T-helper 2 cell (primary cell): ENCODE data around the gene ZC2HC1B.

Source experiments
- DNase-seq, 5 experiments: peaks; one replicate each; pipeline versions ENCODE4 v3.0.0 to v3.0.0-alpha.2; 2012 to 2022

Gene ZC2HC1B

GRCh38 chr6:143964674-143965081, 100.4 kb downstream of the ZC2HC1B start:
- DNase-seq, result no peak

DNA sequence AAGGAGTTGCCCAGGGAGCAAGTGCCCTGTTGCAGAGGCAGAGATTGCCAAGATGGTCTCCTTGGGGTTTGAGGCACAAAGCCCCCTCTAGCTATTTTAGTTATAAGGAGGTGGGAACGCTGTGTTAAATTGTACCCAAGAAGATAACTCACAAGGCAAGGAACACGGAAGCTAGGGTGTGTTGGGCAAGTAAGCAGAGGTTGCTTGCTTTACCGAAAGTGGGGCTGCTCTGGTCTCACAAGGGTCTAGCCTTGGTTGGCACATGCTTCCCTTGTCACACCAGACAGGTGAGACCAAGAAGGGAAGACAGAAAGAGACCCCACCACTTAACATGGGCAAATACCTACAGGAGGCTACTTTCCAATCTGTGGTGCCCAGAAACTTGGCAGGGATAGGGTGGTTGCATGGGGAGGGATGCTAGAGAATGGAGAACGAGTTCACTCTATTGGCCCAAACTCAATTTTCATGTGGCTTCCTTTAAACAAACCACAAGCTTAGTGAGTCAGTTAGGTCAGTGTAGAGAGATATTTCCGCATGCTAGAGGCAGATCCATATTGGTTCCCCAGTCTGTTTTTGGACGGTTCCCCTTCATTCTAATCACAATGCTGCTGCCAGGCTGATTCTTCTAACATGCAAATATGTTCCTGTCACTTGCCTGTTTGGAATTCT, 101.4 kb downstream of the ZC2HC1B start:
- DNase-seq, result no peak

- DNase-seq, result no peak
Measured at GRCh38 chr6:143966312-143966711, 102.0 kb downstream of the ZC2HC1B start.

- DNase-seq, result no peak
Measured at GRCh38 chr6:143967706-143968376, 103.6 kb downstream of the ZC2HC1B start.

DNA sequence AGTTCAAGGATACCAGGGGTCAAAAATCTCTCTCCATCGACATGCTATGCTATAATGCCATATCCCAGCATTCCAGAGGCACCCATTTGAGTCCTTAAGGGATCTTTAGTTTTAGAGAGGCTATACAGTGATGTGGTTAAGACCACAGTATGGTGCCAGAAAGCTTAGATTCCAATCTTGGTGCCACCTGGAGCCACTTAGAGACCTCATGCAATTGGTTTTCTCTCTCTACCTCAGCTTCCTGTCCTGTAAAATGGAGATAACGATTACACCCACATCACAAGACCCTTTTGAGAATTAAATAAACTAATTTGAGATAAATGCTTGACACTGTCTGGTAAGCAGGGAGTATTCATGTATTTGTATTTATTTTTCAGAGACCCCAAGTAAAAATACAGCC, 104.8 kb downstream of the ZC2HC1B start:
- peak in 1 of 5 experiments; percentile 35 for DNase-seq

- DNase-seq, result no peak
Measured at GRCh38 chr6:143970456-143971218, 106.4 kb downstream of the ZC2HC1B start.

DNA sequence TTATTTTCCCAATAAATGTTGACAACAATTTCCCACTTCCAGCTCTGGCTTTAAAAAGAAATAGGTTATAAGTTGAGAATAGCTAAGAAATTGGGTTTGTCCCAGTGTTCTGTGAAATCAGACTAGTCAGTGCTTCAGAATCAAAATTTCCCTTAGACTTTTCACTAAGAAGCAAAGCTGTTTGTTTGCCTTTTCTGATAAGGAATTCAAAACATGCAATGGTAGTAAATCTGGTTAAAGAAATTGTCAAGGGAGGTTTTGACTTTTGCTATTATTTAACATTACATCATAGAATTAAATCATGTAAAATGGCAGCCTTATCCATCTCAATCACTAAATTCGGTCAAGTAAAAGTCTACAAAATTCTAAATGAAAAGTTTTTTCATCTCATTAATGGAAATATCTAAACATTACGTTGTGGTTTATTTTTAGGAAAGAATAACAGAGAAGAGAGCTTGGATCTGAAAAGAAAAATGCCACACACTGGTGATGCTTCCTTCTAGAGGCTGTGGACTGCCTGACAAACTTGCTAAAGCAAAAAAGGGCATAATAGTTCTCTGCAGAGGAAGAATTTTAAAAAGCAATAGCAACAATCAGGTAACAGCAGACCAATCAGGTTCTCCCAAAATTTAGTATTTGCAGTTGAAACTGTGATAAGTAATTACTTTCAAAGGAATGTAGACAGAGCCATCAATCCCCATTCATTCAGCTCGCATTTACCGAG, 107.4 kb downstream of the ZC2HC1B start:
- DNase-seq, result no peak

DNA sequence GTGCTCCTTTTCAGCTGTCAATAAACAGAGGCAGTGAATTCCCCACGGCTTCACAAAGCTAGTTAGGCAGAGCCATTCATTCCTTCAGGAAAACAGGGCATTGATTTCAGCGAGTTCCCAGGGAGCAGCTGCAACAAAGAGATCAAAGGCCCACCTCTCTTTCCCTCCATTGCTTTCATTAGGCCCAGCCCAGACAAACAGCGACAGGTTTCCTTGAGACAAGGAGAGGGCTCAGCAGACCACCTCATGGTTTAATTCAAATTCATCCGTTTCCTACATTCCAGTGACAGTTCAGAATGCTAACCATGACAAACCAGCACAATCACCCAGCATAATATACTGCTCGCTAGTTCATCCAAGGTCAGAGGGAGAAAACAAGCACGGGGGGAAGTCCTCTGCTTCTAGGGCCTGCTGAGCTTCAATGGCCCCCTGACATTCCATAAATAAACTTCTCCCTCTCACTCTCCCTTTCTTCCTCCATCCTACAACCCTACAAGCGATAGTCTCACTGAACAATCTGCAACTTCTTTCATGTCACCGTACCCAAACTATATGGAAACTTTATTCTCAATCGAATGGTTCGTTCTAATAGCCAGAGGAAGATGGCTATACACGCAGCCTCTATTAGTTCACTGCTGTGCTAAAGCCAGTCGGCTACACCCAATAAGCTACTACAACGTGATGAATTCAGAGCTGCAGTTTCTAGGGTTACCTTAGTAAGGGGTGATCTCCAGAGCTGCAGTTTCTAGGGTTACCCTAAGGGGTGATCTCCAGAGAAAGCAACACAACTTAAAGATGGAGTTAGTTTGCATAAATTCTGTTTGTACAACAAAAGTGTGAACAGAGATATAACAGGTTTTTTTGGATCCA, 109.1 kb downstream of the ZC2HC1B start:
- DNase-seq, result no peak

- DNase-seq, result no peak
Measured at GRCh38 chr6:143974089-143974488, 109.8 kb downstream of the ZC2HC1B start.

DNA sequence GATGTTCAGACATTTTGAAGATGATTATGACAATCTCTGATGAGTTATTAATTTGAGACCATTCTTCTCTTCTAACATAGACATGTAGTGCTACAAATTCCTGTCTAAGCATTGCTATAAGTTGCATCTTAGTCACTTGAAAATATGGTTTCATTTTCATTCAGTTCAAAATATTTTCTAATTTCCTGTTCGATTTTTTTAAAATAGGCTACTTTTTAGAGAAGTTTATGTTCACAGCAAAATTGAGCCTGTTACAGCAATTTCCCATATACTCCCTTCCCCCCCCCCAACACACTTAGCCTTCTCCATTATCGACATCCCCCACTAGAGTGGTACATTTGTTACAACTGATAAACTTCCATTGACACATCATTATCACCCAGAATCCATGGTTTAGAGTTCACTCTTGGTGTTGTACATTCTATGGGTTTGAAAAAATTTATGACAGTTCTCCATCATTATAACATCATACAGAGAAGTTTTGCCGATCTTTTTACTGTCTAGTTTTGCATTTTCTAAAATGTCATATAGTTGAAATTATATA, 112.6 kb downstream of the ZC2HC1B start:
- DNase-seq, result no peak

GRCh38 chr6:143980921-143981320, 116.6 kb downstream of the ZC2HC1B start:
- no peak for DNase-seq

- DNase-seq, result no peak
Measured at GRCh38 chr6:143982968-143983367, 118.7 kb downstream of the ZC2HC1B start.

DNA sequence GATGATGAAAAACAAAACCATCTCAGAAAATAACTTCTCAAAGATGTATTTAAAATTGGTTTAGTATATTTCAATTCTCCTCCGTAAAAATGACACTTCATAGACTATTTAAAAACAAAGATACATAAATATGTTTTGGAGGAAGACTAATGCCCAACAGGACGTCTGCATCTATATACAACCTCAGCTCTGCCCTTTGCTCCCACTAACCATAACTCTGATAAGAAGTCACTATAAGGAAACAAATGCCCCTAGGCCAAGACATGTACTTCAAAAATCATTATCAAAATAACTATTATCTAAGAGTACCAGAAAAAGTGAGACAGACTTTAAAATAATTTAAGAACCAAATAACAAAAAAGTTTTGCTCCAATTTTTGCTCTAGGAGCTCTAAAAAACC, 120.4 kb downstream of the ZC2HC1B start:
- DNase-seq, result no peak

DNA sequence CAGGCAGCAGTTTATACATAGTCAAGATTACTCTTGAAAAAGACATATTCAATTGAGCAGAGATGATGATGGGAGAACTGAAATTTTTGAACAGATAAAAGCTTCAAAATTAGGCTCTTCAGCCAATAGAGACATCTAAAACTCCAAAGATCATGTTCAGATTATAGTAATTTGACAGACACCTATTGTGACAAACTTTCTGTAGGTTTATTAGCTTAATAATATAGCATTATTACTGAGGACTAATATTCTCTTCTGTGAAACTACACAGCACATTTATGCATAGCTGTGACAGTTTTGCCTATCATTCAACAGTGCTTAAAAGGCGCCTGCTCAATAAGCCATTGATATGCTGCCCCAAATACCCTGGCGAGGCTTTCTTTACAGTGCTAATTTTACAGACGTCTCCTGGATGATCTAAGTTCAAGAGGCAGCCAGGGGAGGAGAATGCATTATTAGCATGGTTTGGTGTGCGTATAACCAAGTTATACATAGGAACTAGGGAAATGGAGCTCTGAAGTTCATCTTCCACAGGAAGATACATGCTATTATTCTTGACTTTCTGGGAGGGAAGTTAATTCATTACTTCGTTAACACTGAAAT, 122.3 kb downstream of the ZC2HC1B start:
- no peak for DNase-seq
